ENCODE data around the gene RBM18.

Gene RBM18

GRCh38 chr9:122244349-122244748, 20.3 kb downstream of the RBM18 start:
- Histone ChIP-seq H3K9me2 (ENCODE audit: low read depth, low read length) (no peaks in the 10 kb centered on the region), H3K79me2 (ENCODE audit: insufficient read depth, low read length) (no peaks in the 10 kb centered on the region)

GRCh38 chr9:122239722-122240121, 24.9 kb downstream of the RBM18 start:
- H3K27me3 ChIP-seq (ENCODE audit: insufficient read depth, low read length) = no peaks in the 10 kb centered on the region
- TF ChIP-seq CTCF (IDR thresholded peaks at IDR 0.05; ENCODE audit: low read length) (no peak), EZH2 (IDR thresholded peaks at IDR 0.05; ENCODE audit: borderline replicate concordance, low read length) (no peak)
- no peaks in the 10 kb centered on the region for H3K9me3 ChIP-seq (ENCODE audit: low read length)
- no peak overlapping the region for H3K9ac ChIP-seq (ENCODE audit: low read length)
- H3K9me2 ChIP-seq (ENCODE audit: low read depth, low read length) = no peaks in the 10 kb centered on the region
- no peak overlapping the region for H3K4me3 ChIP-seq (ENCODE audit: low read depth, low read length, poor library complexity, severe bottlenecking)
- no peak overlapping the region for H3K4me2 ChIP-seq (ENCODE audit: low read length)
- H4K20me1 ChIP-seq (ENCODE audit: insufficient read depth, low read length) = no peaks in the 10 kb centered on the region
- no peak overlapping the region for H3K27ac ChIP-seq (ENCODE audit: low read depth, low read length, poor library complexity, severe bottlenecking)
- H3K36me3 ChIP-seq (ENCODE audit: insufficient read depth, low read length) = peaks cover 60% of the 10 kb centered on the region
- no peaks in the 10 kb centered on the region for H3F3A ChIP-seq (ENCODE audit: insufficient read depth, low read length)
- H2AFZ ChIP-seq (ENCODE audit: low read length) = no peak overlapping the region
- no peaks in the 10 kb centered on the region for H3K79me2 ChIP-seq (ENCODE audit: insufficient read depth, low read length)
- no peaks in the 10 kb centered on the region for H3K4me1 ChIP-seq (ENCODE audit: insufficient read depth, low read length, severe bottlenecking)

More at GRCh38 chr9:122244349-122244748, 20.3 kb downstream of the RBM18 start:
- peaks cover 85% of the 10 kb centered on the region for H3K36me3 ChIP-seq (ENCODE audit: insufficient read depth, low read length)
- H3K27ac ChIP-seq (ENCODE audit: low read depth, low read length, poor library complexity, severe bottlenecking) = no peak overlapping the region
- no peaks in the 10 kb centered on the region for H3K27me3 ChIP-seq (ENCODE audit: insufficient read depth, low read length)
- H3F3A ChIP-seq (ENCODE audit: insufficient read depth, low read length) = no peaks in the 10 kb centered on the region
- H3K4me3 ChIP-seq (ENCODE audit: low read depth, low read length, poor library complexity, severe bottlenecking) = no peak overlapping the region
- H3K4me1 ChIP-seq (ENCODE audit: insufficient read depth, low read length, severe bottlenecking) = no peaks in the 10 kb centered on the region
- no peaks in the 10 kb centered on the region for H4K20me1 ChIP-seq (ENCODE audit: insufficient read depth, low read length)
- no peak for TF ChIP-seq EZH2 (IDR thresholded peaks at IDR 0.05; ENCODE audit: borderline replicate concordance, low read length)
- TF ChIP-seq CTCF (IDR thresholded peaks at IDR 0.05; ENCODE audit: low read length) = no peak
- no peak overlapping the region for H2AFZ ChIP-seq (ENCODE audit: low read length)
- H3K4me2 ChIP-seq (ENCODE audit: low read length) = no peak overlapping the region
- H3K9ac ChIP-seq (ENCODE audit: low read length) = no peak overlapping the region
- no peaks in the 10 kb centered on the region for H3K9me3 ChIP-seq (ENCODE audit: low read length)

GRCh38 chr9:122236681-122237080, 28.0 kb downstream of the RBM18 start:
- no peak overlapping the region for H2AFZ ChIP-seq (ENCODE audit: low read length)
- H3K9ac ChIP-seq (ENCODE audit: low read length) = no peak overlapping the region
- TF ChIP-seq EZH2 (IDR thresholded peaks at IDR 0.05; ENCODE audit: borderline replicate concordance, low read length) (no peak), CTCF (IDR thresholded peaks at IDR 0.05; ENCODE audit: low read length) (no peak)
- H3K4me1 ChIP-seq (ENCODE audit: insufficient read depth, low read length, severe bottlenecking) = no peaks in the 10 kb centered on the region
- H3F3A ChIP-seq (ENCODE audit: insufficient read depth, low read length) = no peaks in the 10 kb centered on the region
- H3K9me3 ChIP-seq (ENCODE audit: low read length) = no peaks in the 10 kb centered on the region
- H3K27me3 ChIP-seq (ENCODE audit: insufficient read depth, low read length) = no peaks in the 10 kb centered on the region
- no peaks in the 10 kb centered on the region for H4K20me1 ChIP-seq (ENCODE audit: insufficient read depth, low read length)
- H3K4me3 ChIP-seq (ENCODE audit: low read depth, low read length, poor library complexity, severe bottlenecking) = no peak overlapping the region
- no peaks in the 10 kb centered on the region for H3K79me2 ChIP-seq (ENCODE audit: insufficient read depth, low read length)
- H3K9me2 ChIP-seq (ENCODE audit: low read depth, low read length) = no peaks in the 10 kb centered on the region
- H3K4me2 ChIP-seq (ENCODE audit: low read length) = no peak overlapping the region
- no peak overlapping the region for H3K27ac ChIP-seq (ENCODE audit: low read depth, low read length, poor library complexity, severe bottlenecking)
- H3K36me3 ChIP-seq (ENCODE audit: insufficient read depth, low read length) = peaks cover 31% of the 10 kb centered on the region
